ENCODE data around the gene KBTBD13. TPM values are rescaled to one million over a fixed set of nuclear protein-coding genes. Genes with fewer than 3 reads are reported as not detected.
"Not testable (repeated sequence)": the region's sequence is repeated elsewhere in the genome, so short reads cannot be mapped to it uniquely, and the experiment has no call there.

Gene KBTBD13
- total RNA-seq, 3 donors from 2014 or later (not counting 1 experiment from before 2014, with no cell fraction given), result not detected

- peaks cover 15 to 20% of the 10 kb centered on the region in 2 donors for H3K27me3 Mint-ChIP-seq (ENCODE audit: low read depth in 2 of 2)
- H3K27ac Mint-ChIP-seq, result no peak overlapping the region
- no peak for DNase-seq
- intact Hi-C loops (cut with micrococcal nuclease), result no loop called here
- H3K36me3 Mint-ChIP-seq, result no peaks in the 10 kb centered on the region
- no peaks in the 10 kb centered on the region for H3K9me3 Mint-ChIP-seq
- no peak overlapping the region for H3K4me3 Mint-ChIP-seq
- Histone ChIP-seq H3K27me3 (ENCODE audit: control insufficient read depth, insufficient read depth, low read length) (peaks cover 3% of the 10 kb centered on the region), H3K9me3 (ENCODE audit: control insufficient read depth, insufficient read depth, low read length) (no peaks in the 10 kb centered on the region), H3K36me3 (ENCODE audit: control insufficient read depth, insufficient read depth, low read length) (no peaks in the 10 kb centered on the region), H3K4me3 (ENCODE audit: low read length) (no peak overlapping the region), H3K4me1 (ENCODE audit: control insufficient read depth, insufficient read depth, low read length) (peaks cover under 1% of the 10 kb centered on the region), H3K27ac (ENCODE audit: low read length) (no peak overlapping the region)
- no peak for TF ChIP-seq CTCF (IDR thresholded peaks at IDR 0.05)
- 78% methylated on average over 3 of the region's 3 CpGs for WGBS (ENCODE audit: insufficient coverage)
- peaks cover under 1 to 11% of the 10 kb centered on the region in 2 donors for H3K4me1 Mint-ChIP-seq
- ATAC-seq, result no peak
Observed at GRCh38 chr15:65072617-65073016, 3.9 kb upstream of the KBTBD13 start.

- H3K27me3 Mint-ChIP-seq (ENCODE audit: low read depth in 2 of 2), result peaks cover 26 to 31% of the 10 kb centered on the region in 2 donors
- H3K9me3 Mint-ChIP-seq; H3K27ac Mint-ChIP-seq; intact Hi-C loops (cut with micrococcal nuclease); H3K27ac ChIP-seq (ENCODE audit: low read length); ATAC-seq; DNase-seq; H3K9me3 ChIP-seq (ENCODE audit: control insufficient read depth, insufficient read depth, low read length); H3K4me3 Mint-ChIP-seq; H3K4me3 ChIP-seq (ENCODE audit: low read length); H3K36me3 Mint-ChIP-seq; H3K27me3 ChIP-seq (ENCODE audit: control insufficient read depth, insufficient read depth, low read length); H3K36me3 ChIP-seq (ENCODE audit: control insufficient read depth, insufficient read depth, low read length); H3K4me1 ChIP-seq (ENCODE audit: control insufficient read depth, insufficient read depth, low read length): not testable (repeated sequence)
- peaks cover 8 to 11% of the 10 kb centered on the region in 2 donors for H3K4me1 Mint-ChIP-seq
- WGBS (ENCODE audit: insufficient coverage), result 97% methylated on average over 17 of the region's 22 CpGs
Observed at GRCh38 chr15:65074946-65075345, 1.6 kb upstream of the KBTBD13 start.

GRCh38 chr15:65075607-65076395 lies 745 bp upstream of the KBTBD13 start:
- H3K36me3 Mint-ChIP-seq; H3K9me3 Mint-ChIP-seq; H3K4me3 Mint-ChIP-seq; H3K36me3 ChIP-seq (ENCODE audit: control insufficient read depth, insufficient read depth, low read length); intact Hi-C loops (cut with micrococcal nuclease); H3K4me1 ChIP-seq (ENCODE audit: control insufficient read depth, insufficient read depth, low read length); H3K4me3 ChIP-seq (ENCODE audit: low read length); H3K27me3 ChIP-seq (ENCODE audit: control insufficient read depth, insufficient read depth, low read length); H3K27ac Mint-ChIP-seq; H3K9me3 ChIP-seq (ENCODE audit: control insufficient read depth, insufficient read depth, low read length); H3K27ac ChIP-seq (ENCODE audit: low read length); ATAC-seq; DNase-seq: not testable (repeated sequence)
- Mint-ChIP-seq H3K4me1 (peaks cover 8 to 11% of the 10 kb centered on the region in 2 donors), H3K27me3 (ENCODE audit: low read depth in 2 of 2) (peaks cover 26 to 32% of the 10 kb centered on the region in 2 donors)
- 31% methylated on average over 11 of the region's 12 CpGs for WGBS (ENCODE audit: insufficient coverage)

- peak overlapping the region; percentile 9 for H3K4me3 Mint-ChIP-seq
- 69% methylated on average over 85 of the region's 85 CpGs for WGBS (ENCODE audit: insufficient coverage)
- H3K27me3 ChIP-seq (ENCODE audit: control insufficient read depth, insufficient read depth, low read length), result peaks cover 11% of the 10 kb centered on the region
- no peak overlapping the region for H3K27ac Mint-ChIP-seq
- peaks cover 33 to 48% of the 10 kb centered on the region in 2 donors for H3K27me3 Mint-ChIP-seq (ENCODE audit: low read depth in 2 of 2)
- DNase-seq (no peak), ATAC-seq (peak in 1 of 3 donors; percentile 15)
- H3K9me3 ChIP-seq (ENCODE audit: control insufficient read depth, insufficient read depth, low read length), result no peaks in the 10 kb centered on the region
- H3K27ac ChIP-seq (ENCODE audit: low read length), result no peak overlapping the region
- no peaks in the 10 kb centered on the region for H3K36me3 ChIP-seq (ENCODE audit: control insufficient read depth, insufficient read depth, low read length)
- H3K4me1 Mint-ChIP-seq, result peaks cover 12 to 14% of the 10 kb centered on the region in 2 donors
- H3K36me3 Mint-ChIP-seq, result no peaks in the 10 kb centered on the region
- H3K9me3 Mint-ChIP-seq, result no peaks in the 10 kb centered on the region
- no peak for TF ChIP-seq CTCF (IDR thresholded peaks at IDR 0.05)
- H3K4me3 ChIP-seq (ENCODE audit: low read length), result no peak overlapping the region
- intact Hi-C loops (cut with micrococcal nuclease), result no loop called here
- H3K4me1 ChIP-seq (ENCODE audit: control insufficient read depth, insufficient read depth, low read length), result peaks cover 9% of the 10 kb centered on the region
Observed at GRCh38 chr15:65077291-65077980, 890 bp downstream of the KBTBD13 start.

Data from natural killer cell (primary cell).